Measurements from ENCODE around the gene GSX1. TPM values are rescaled to one million over a fixed set of nuclear protein-coding genes. Genes with fewer than 3 reads are reported as not detected.

The GSX1 gene
- total and polyA plus RNA-seq, 7 experiments from 2014 or later = not detected

GRCh38 chr13:27770809-27771208 lies 21.5 kb upstream of the GSX1 start:
- no peaks in the 10 kb centered on the region for H3K4me1 ChIP-seq (ENCODE audit: control insufficient read depth in 2 of 2, insufficient read depth in 2 of 2, low read length in 2 of 2)
- ATAC-seq (no peak), DNase-seq (peak in 1 of 9 donors; percentile 23)
- no peaks in the 10 kb centered on the region for H3K36me3 ChIP-seq (ENCODE audit: control insufficient read depth in 2 of 3, insufficient read depth in 3 of 3, low read length in 3 of 3)
- H3K27me3 Mint-ChIP-seq = peaks cover 13 to 65% (median 43%) of the 10 kb centered on the region in 5 donors
- ChIA-PET POLR2A (no interaction called here), CTCF (interaction anchor here (2.1 kb wide), 1 partner anchor 56 kb away, joined by 8 read pairs; no protein-coding TSS in a partner anchor)
- H3K27me3 ChIP-seq (ENCODE audit: control insufficient read depth in 2 of 2, insufficient read depth in 2 of 2, low read length in 2 of 2) = no peaks in the 10 kb centered on the region
- H3K9me3 Mint-ChIP-seq = no peaks in the 10 kb centered on the region
- H3K9me3 ChIP-seq (ENCODE audit: control insufficient read depth in 2 of 3, low read length in 3 of 3) = no peaks in the 10 kb centered on the region
- no peak overlapping the region for H3K4me3 ChIP-seq (ENCODE audit: low read length)
- intact Hi-C loops (cut with micrococcal nuclease) = loop anchor here (1.0 to 5.0 kb wide), 3 partner anchors 55 to 214 kb away; no protein-coding TSS in a partner anchor
- H3K4me3 Mint-ChIP-seq = no peak overlapping the region
- H3K27ac Mint-ChIP-seq = no peak overlapping the region
- H3K27ac ChIP-seq (ENCODE audit: low read depth, low read length) = no peak overlapping the region
- no peaks in the 10 kb centered on the region for H3K4me1 Mint-ChIP-seq
- H3K36me3 Mint-ChIP-seq = no peaks in the 10 kb centered on the region

GRCh38 chr13:27772651-27773425 lies 19.4 kb upstream of the GSX1 start:
- POLR2A ChIA-PET = no interaction called here
- no peaks in the 10 kb centered on the region for H3K36me3 Mint-ChIP-seq
- ATAC-seq (no peak), DNase-seq (no peak)
- no peak overlapping the region for H3K4me3 Mint-ChIP-seq
- Histone ChIP-seq H3K36me3 (ENCODE audit: control insufficient read depth in 2 of 3, insufficient read depth in 3 of 3, low read length in 3 of 3) (no peaks in the 10 kb centered on the region), H3K27me3 (ENCODE audit: control insufficient read depth in 2 of 2, insufficient read depth in 2 of 2, low read length in 2 of 2) (no peaks in the 10 kb centered on the region), H3K4me3 (ENCODE audit: low read length) (no peak overlapping the region), H3K9me3 (ENCODE audit: control insufficient read depth in 2 of 3, low read length in 3 of 3) (no peaks in the 10 kb centered on the region), H3K27ac (ENCODE audit: low read depth, low read length) (no peak overlapping the region), H3K4me1 (ENCODE audit: control insufficient read depth in 2 of 2, insufficient read depth in 2 of 2, low read length in 2 of 2) (no peaks in the 10 kb centered on the region)
- H3K27me3 Mint-ChIP-seq = peaks cover 25 to 78% (median 57%) of the 10 kb centered on the region in 5 donors
- H3K27ac Mint-ChIP-seq = no peak overlapping the region
- CTCF ChIA-PET = interaction anchor here (0.6 kb wide), 1 partner anchor 9 kb away, joined by 3 read pairs; no protein-coding TSS in a partner anchor
- H3K4me1 Mint-ChIP-seq = no peaks in the 10 kb centered on the region
- intact Hi-C loops (cut with micrococcal nuclease) = loop anchor here in 1 of 2 donors (5.0 kb wide), 1 partner anchor 54 kb away; no protein-coding TSS in a partner anchor
- H3K9me3 Mint-ChIP-seq = no peaks in the 10 kb centered on the region

DNA sequence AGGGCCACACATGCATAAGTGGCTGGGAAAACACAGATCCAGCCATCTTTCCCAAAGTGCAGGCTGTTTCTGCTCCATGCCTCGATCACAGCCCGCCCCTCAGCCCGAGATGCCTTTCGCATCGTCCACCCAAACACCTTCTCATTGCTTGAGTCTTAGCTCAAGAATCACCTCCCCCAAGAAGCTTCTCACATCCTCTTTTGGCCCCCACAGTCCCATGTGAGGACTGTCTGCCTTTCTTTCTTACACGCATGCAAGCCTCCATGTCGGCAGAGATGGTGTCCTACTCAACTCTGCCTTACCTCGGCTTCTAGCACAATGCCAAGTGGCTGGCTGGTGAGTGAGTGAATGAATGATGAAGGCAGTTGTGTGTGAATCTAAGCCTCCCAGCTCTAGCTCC lies 18.1 kb upstream of the GSX1 start:
- Histone ChIP-seq H3K4me1 (ENCODE audit: control insufficient read depth in 2 of 2, insufficient read depth in 2 of 2, low read length in 2 of 2) (no peaks in the 10 kb centered on the region), H3K9me3 (ENCODE audit: control insufficient read depth in 2 of 3, low read length in 3 of 3) (no peaks in the 10 kb centered on the region), H3K4me3 (ENCODE audit: low read length) (no peak overlapping the region), H3K36me3 (ENCODE audit: control insufficient read depth in 2 of 3, insufficient read depth in 3 of 3, low read length in 3 of 3) (no peaks in the 10 kb centered on the region), H3K27ac (ENCODE audit: low read depth, low read length) (no peak overlapping the region), H3K27me3 (ENCODE audit: control insufficient read depth in 2 of 2, insufficient read depth in 2 of 2, low read length in 2 of 2) (no peaks in the 10 kb centered on the region)
- CTCF ChIA-PET = interaction anchor here (0.8 kb wide), 1 partner anchor 369 kb away, joined by 3 read pairs; no protein-coding TSS in a partner anchor
- no peak overlapping the region for H3K4me3 Mint-ChIP-seq
- H3K36me3 Mint-ChIP-seq = no peaks in the 10 kb centered on the region
- POLR2A ChIA-PET = no interaction called here
- H3K27ac Mint-ChIP-seq = no peak overlapping the region
- intact Hi-C loops (cut with micrococcal nuclease) = loop anchor here in 1 of 2 donors (5.0 kb wide), 1 partner anchor 53 kb away; no protein-coding TSS in a partner anchor
- no peak for DNase-seq
- no peak for ATAC-seq
- no peaks in the 10 kb centered on the region for H3K4me1 Mint-ChIP-seq
- H3K27me3 Mint-ChIP-seq = peaks cover 29 to 80% (median 61%) of the 10 kb centered on the region in 5 donors
- H3K9me3 Mint-ChIP-seq = no peaks in the 10 kb centered on the region

- Mint-ChIP-seq H3K9me3 (no peaks in the 10 kb centered on the region), H3K27ac (no peak overlapping the region), H3K4me3 (no peak overlapping the region), H3K36me3 (no peaks in the 10 kb centered on the region), H3K4me1 (no peaks in the 10 kb centered on the region), H3K27me3 (peaks cover 31 to 80% (median 61%) of the 10 kb centered on the region in 5 donors)
- H3K4me3 ChIP-seq (ENCODE audit: low read length) = no peak overlapping the region
- H3K4me1 ChIP-seq (ENCODE audit: control insufficient read depth in 2 of 2, insufficient read depth in 2 of 2, low read length in 2 of 2) = no peaks in the 10 kb centered on the region
- ChIA-PET POLR2A (no interaction called here), CTCF (interaction anchor here (0.8 kb wide), 1 partner anchor 369 kb away, joined by 3 read pairs; no protein-coding TSS in a partner anchor)
- H3K9me3 ChIP-seq (ENCODE audit: control insufficient read depth in 2 of 3, low read length in 3 of 3) = no peaks in the 10 kb centered on the region
- no peaks in the 10 kb centered on the region for H3K36me3 ChIP-seq (ENCODE audit: control insufficient read depth in 2 of 3, insufficient read depth in 3 of 3, low read length in 3 of 3)
- H3K27me3 ChIP-seq (ENCODE audit: control insufficient read depth in 2 of 2, insufficient read depth in 2 of 2, low read length in 2 of 2) = no peaks in the 10 kb centered on the region
- no peak overlapping the region for H3K27ac ChIP-seq (ENCODE audit: low read depth, low read length)
- intact Hi-C loops (cut with micrococcal nuclease) = loop anchor here in 1 of 2 donors (5.0 kb wide), 1 partner anchor 53 kb away; no protein-coding TSS in a partner anchor
- ATAC-seq (no peak), DNase-seq (no peak)
Observed at GRCh38 chr13:27774651-27775050, 17.6 kb upstream of the GSX1 start.

GRCh38 chr13:27775943-27776342 lies 16.3 kb upstream of the GSX1 start:
- H3K27ac Mint-ChIP-seq = no peak overlapping the region
- H3K4me1 Mint-ChIP-seq = no peaks in the 10 kb centered on the region
- ChIA-PET POLR2A (no interaction called here), CTCF (no interaction called here)
- no peaks in the 10 kb centered on the region for H3K4me1 ChIP-seq (ENCODE audit: control insufficient read depth in 2 of 2, insufficient read depth in 2 of 2, low read length in 2 of 2)
- no peaks in the 10 kb centered on the region for H3K9me3 Mint-ChIP-seq
- no peak for ATAC-seq
- intact Hi-C loops (cut with micrococcal nuclease) = no loop called here
- H3K27me3 Mint-ChIP-seq = peaks cover 32 to 74% (median 60%) of the 10 kb centered on the region in 5 donors
- H3K4me3 Mint-ChIP-seq = no peak overlapping the region
- H3K27ac ChIP-seq (ENCODE audit: low read depth, low read length) = no peak overlapping the region
- H3K36me3 ChIP-seq (ENCODE audit: control insufficient read depth in 2 of 3, insufficient read depth in 3 of 3, low read length in 3 of 3) = no peaks in the 10 kb centered on the region
- no peak for DNase-seq
- no peak overlapping the region for H3K4me3 ChIP-seq (ENCODE audit: low read length)
- H3K36me3 Mint-ChIP-seq = no peaks in the 10 kb centered on the region
- no peaks in the 10 kb centered on the region for H3K27me3 ChIP-seq (ENCODE audit: control insufficient read depth in 2 of 2, insufficient read depth in 2 of 2, low read length in 2 of 2)
- H3K9me3 ChIP-seq (ENCODE audit: control insufficient read depth in 2 of 3, low read length in 3 of 3) = no peaks in the 10 kb centered on the region

DNA sequence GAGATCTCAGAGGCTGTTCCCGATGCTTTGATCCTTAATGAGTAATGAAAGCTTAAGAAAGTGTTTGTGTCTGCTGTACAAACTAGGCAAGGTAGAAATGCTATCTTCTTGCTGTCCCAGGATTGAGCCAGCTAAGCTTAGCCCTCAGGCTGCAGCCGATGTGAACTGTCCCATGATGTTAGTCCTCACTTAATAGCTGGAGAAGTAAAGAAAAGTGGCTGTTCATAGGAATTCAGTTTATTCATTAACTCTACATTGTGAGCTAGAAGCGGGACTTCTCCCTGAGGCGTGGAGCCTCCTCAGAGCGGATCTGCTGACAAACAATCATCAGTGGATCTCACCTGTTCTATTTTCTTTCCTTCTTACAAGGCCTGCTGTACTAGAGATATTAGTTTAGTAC lies 10.1 kb upstream of the GSX1 start:
- H3K4me3 ChIP-seq (ENCODE audit: low read length) = no peak overlapping the region
- ATAC-seq (no peak), DNase-seq (no peak)
- intact Hi-C loops (cut with micrococcal nuclease) = loop anchor here in 1 of 2 donors (2.0 kb wide), 1 partner anchor 407 kb away; no protein-coding TSS in a partner anchor
- Mint-ChIP-seq H3K9me3 (peaks cover 0 to 15% (median 0%) of the 10 kb centered on the region in 11 donors), H3K4me3 (no peak overlapping the region), H3K27me3 (peaks cover 31 to 57% (median 55%) of the 10 kb centered on the region in 5 donors), H3K36me3 (no peaks in the 10 kb centered on the region), H3K4me1 (no peaks in the 10 kb centered on the region), H3K27ac (no peak overlapping the region)
- ChIA-PET CTCF (interaction anchor here (0.6 to 0.8 kb wide), 2 partner anchors 44 to 231 kb away, joined by 3 read pairs; no protein-coding TSS in a partner anchor), POLR2A (no interaction called here)
- no peak overlapping the region for H3K27ac ChIP-seq (ENCODE audit: low read depth, low read length)
- H3K36me3 ChIP-seq (ENCODE audit: control insufficient read depth in 2 of 3, insufficient read depth in 3 of 3, low read length in 3 of 3) = no peaks in the 10 kb centered on the region
- no peaks in the 10 kb centered on the region for H3K9me3 ChIP-seq (ENCODE audit: control insufficient read depth in 2 of 3, low read length in 3 of 3)
- no peaks in the 10 kb centered on the region for H3K4me1 ChIP-seq (ENCODE audit: control insufficient read depth in 2 of 2, insufficient read depth in 2 of 2, low read length in 2 of 2)
- no peaks in the 10 kb centered on the region for H3K27me3 ChIP-seq (ENCODE audit: control insufficient read depth in 2 of 2, insufficient read depth in 2 of 2, low read length in 2 of 2)
